GM19397 (cell line): ENCODE results near the gene C11orf98.
"Not testable (repeated sequence)": the region's sequence is repeated elsewhere in the genome, so short reads cannot be mapped to it uniquely, and the experiment has no call there.

Experiments used
- ATAC-seq: cut with Tn5 transposase; IDR thresholded peaks from one replicate; pipeline ENCODE4 v1.9.1; 2021; ENCODE audit warnings: mild to moderate bottlenecking, moderate library complexity; ENCODE audit not compliant: unreplicated experiment

C11orf98 gene

DNA sequence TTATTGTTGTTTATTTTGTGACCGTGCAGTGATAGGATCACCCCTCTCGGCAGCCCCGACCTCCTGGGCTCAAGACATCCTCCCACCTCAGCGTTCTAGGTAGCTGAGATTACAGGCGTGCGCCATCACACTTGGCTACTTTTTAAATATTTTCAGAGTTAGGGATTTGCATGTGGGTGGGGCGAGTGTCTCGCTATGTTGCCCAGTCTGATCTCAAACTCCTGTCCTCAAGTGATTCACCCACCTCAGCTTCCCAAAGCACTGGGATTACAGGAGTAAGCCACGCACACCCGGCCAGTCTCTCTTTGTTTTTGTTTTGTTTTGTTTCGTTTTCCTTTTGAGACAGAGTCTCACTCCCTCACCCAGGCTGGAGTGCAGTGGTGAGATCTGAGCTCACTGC is 10.7 kb downstream of the C11orf98 start:
- no peak for ATAC-seq

- peak; percentile 5 for ATAC-seq
These were observed 12.6 kb downstream of the C11orf98 start for GRCh38 chr11:62652161-62653006.

- not testable (repeated sequence) for ATAC-seq
These were observed 14.7 kb downstream of the C11orf98 start for GRCh38 chr11:62650283-62650682.

DNA sequence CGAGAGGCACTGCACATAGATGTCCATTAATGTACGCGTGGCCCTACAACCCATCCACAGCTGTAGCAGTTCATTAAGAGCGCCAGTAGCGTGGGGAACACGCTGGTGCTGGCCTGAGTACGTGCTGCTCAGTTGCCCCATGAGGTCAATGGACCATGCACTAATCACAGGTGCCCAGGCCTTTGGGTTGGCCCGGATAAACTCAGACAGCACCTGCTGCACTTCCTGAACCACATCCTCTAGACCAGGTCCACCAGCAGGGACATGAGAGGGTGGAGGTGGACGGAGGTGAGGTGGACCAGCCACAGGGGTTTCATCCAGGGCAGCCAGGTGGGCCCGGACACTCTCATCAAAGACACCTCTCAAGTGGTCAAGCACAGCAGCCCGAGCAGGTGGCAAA is 15.5 kb downstream of the C11orf98 start:
- ATAC-seq, result no peak

GRCh38 chr11:62648967-62649364 is 16.0 kb downstream of the C11orf98 start:
- ATAC-seq, result no peak

DNA sequence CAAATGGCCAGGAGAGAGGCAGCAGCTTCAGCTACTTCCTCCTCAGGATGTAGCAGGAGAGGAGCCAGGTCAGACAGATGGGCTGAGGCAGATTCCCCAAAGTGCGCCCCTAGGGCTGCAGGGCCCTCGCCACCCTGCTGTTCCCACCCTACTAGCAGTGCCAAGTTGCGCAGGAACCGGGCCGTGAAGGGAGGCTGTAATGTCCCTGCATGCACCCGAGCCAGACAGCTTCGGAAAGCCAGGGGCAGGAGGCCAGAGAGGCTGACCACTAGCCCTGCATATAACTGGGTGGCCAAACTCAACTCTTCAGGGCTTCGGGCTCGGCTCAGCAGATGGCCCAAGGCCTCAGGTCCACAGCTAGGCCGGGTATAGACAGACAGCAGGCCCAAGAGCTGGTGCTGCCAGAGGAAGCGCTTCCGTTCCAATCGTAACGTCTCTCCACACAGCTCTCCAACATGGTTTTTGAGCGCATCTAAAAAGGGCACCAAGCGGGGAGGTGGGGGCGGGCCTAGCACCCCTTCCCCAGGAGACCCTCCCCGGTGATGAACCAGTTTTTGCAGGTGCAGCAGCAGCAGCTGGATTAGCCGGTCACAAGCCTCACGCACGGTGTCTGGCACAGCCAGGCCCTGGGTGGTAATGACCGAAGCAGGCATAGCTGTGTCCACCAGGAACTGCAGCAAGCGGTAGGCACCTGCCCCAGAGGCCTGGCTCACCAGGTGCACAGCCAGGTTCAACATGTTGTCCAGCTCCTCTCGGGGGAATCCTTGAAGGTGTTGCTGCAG is 16.6 kb downstream of the C11orf98 start:
- no peak for ATAC-seq

- ATAC-seq, result no peak
These were observed 17.4 kb downstream of the C11orf98 start for GRCh38 chr11:62647609-62648005.

- no peak for ATAC-seq
These were observed 18.0 kb downstream of the C11orf98 start for GRCh38 chr11:62646825-62647608.

- peak; percentile 88 for ATAC-seq
These were observed 18.8 kb downstream of the C11orf98 start, which contains the start of gene GANAB for GRCh38 chr11:62645946-62646824. TSS of gene GANAB (minus strand) at chr11:62646613. CDS start at chr11:62646599, 14 bp downstream.

DNA sequence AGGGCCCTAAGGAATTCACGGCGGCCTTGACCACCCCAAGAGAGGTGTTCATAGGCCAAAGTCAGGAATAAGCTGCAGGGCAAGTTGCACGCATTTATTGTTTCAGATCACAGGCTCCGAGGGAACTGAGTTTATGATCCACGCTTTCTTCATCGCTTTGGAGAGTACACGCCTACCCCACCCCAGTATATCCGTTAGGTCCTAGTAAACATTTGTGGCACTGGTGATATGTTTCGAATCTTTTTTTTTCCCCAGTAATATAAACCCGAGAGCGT is 19.4 kb downstream of the C11orf98 start:
- ATAC-seq, result no peak

- ATAC-seq, result no peak
These were observed 20.8 kb downstream of the C11orf98 start for GRCh38 chr11:62644220-62644619.

DNA sequence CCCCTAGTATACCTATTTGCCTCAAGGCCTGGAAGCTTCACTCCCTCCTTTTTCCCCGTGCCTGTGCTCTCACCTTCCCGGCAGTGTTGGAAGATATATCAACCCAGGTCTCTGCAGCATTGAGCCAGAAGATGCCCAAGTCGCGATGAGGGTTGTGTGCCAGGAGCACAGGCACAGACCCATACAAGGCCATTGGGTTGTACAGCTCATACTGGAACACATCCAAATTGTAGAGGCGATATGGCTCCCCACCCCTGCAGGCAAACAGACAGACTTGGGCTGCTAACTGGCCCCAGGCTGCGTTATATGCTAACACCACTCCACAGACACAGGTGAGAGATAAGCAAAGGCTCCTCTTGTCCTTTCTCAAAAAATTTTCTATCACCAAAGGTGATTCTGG is 32.5 kb downstream of the C11orf98 start:
- no peak for ATAC-seq

GRCh38 chr11:62627713-62628112 is 37.3 kb downstream of the C11orf98 start:
- no peak for ATAC-seq

- ATAC-seq, result no peak
These were observed 42.4 kb downstream of the C11orf98 start for GRCh38 chr11:62622476-62623089.

DNA sequence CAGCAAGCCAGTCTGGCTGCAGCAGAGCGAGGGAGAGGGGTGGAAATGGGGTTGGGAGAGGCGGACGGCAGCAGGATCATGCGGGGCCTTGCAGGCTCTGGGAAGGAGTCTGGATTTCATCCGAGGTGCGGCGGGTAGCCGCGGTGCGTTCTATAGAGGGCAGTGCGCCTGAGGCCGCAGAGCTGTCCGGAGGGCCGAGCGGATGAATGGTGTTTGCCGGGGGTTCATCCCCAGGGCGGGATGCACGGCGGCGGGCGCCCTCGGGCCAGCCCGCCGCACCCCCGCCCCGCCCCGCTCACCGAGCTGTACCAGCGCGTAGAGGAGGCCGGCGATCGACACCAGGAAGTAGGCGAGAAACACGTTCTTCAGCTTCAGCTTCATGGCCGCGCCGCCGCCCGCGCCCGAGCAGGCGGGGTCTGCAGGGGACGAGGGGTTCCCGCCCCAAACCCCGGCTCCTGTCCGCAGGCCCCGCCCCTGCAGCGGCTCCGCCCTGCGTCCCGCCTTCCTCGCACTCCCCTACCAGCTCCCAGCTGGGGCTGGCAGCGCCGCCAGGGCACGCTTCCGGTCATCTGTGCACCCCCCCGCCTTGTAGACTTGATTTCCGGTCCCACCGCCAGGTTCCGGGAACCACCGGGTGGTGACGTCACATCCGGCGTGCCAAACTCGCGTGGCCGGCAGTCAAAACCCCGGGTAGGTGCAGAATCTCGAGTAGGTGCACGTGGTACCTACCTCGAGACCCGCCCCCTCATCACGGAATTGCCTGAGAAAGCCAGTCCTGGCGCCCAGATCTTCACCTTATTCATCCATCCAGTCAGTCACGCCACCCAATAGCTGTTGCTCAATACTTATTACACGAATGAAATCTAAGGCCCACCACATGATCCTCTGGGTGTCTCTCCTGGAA is 43.2 kb downstream of the C11orf98 start, which contains the start of gene B3GAT3:
TSS of gene B3GAT3 (minus strand) at position 420 of the 904 bp plus-strand sequence. CDS start at position 381, 39 bp downstream.
- peak; percentile 93 for ATAC-seq

- ATAC-seq, result no peak
These were observed 43.9 kb downstream of the C11orf98 start for GRCh38 chr11:62621027-62621566.

DNA sequence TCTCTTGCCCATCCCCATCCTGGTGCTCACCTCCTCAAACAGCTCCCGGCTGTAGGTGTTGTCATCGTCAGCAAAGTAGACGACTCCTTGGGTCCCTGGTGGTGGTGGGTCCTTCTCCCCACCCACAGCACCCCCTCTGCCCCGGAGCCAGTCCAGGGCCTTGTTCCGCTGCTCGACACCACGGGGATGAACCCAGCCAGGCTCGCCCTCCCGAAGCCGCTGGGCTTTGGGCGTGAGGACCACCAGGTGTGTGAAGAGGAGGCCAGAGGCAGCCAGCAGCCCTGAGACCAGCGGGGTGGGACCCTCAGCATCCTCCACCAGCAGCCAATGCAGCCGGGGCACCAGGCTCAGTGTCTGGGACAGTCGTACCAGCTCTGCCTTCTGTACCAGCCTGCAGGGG is 48.1 kb downstream of the C11orf98 start:
- not testable (repeated sequence) for ATAC-seq

DNA sequence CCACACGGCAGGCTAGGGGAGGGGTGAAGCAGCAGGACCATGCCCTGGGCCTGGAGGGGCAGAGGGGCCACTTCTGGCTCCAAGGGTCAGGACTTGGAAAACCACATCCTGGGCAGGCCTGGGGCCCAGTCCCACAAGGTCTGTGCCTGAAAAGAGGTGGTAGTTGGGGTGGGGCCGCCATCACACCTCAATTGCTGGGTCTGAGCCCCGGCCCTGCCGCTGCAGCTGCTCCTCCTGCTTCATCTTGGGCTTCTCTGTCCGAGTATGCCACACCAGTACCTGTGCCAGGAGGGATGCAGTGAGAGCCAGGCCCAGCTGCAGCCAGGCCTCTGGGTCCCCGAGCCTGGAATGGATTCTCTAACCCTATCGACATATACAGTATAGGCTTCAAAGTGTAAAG is 49.5 kb downstream of the C11orf98 start:
- ATAC-seq, result no peak

- no peak for ATAC-seq
These were observed 50.7 kb downstream of the C11orf98 start for GRCh38 chr11:62614275-62614674.
